NT2/D1 (cell line): ENCODE data around the gene RBP5.

Experiments
- DNase-seq: peaks from one replicate; pipeline ENCODE4 v3.0.0-alpha.2; 2011; ENCODE audit warnings: low read depth, low spot score
- H3K27me3 ChIP-seq: 2 replicates; pipeline ENCODE4 v1.6.0; 2011; ENCODE audit warnings: mild to moderate bottlenecking; ENCODE audit not compliant: insufficient read length, insufficient read depth
- H3K36me3 ChIP-seq: 2 replicates; pipeline ENCODE4 v1.6.1; 2011; ENCODE audit warnings: mild to moderate bottlenecking, low read length, mixed read lengths; ENCODE audit not compliant: insufficient read depth, insufficient read length
- H3K4me1 ChIP-seq: 2 replicates; pipeline ENCODE4 v1.5.1; 2011; ENCODE audit not compliant: insufficient read depth, insufficient read length
- H3K4me3 ChIP-seq: 2 replicates; pipeline ENCODE4 v1.5.1; 2011; ENCODE audit warnings: low read depth; ENCODE audit not compliant: insufficient read length
- H3K9ac ChIP-seq: 2 replicates; pipeline ENCODE4 v1.6.0; 2011; ENCODE audit warnings: low read depth; ENCODE audit not compliant: insufficient read length
- H3K9me3 ChIP-seq: 2 replicates; pipeline ENCODE4 v1.5.1; 2011; ENCODE audit warnings: mild to moderate bottlenecking, low read length; ENCODE audit not compliant: insufficient read depth
- SUZ12 ChIP-seq: IDR thresholded peaks from 2 replicates; pipeline ENCODE4 v1.6.1; 2011; ENCODE audit not compliant: insufficient read length, insufficient read depth; ENCODE audit errors: extremely low read depth
- YY1 ChIP-seq: IDR thresholded peaks from 2 replicates; pipeline ENCODE4 v1.6.1; 2011; ENCODE audit not compliant: insufficient read length, insufficient read depth
- ZNF274 ChIP-seq: IDR thresholded peaks from 2 replicates; pipeline ENCODE4 v1.6.1; 2011; ENCODE audit warnings: mild to moderate bottlenecking, low read depth, low read length

Gene RBP5

GRCh38 chr12:7122811-7123769, 5.6 kb downstream of the RBP5 start:
- peaks cover 5% of the 10 kb centered on the region for H3K36me3 ChIP-seq
- no peak overlapping the region for H3K4me3 ChIP-seq
- H3K27me3 ChIP-seq = peaks cover under 1% of the 10 kb centered on the region
- no peak for DNase-seq
- H3K9me3 ChIP-seq = no peaks in the 10 kb centered on the region
- no peak overlapping the region for H3K9ac ChIP-seq
- TF ChIP-seq SUZ12 = no peak
- TF ChIP-seq ZNF274 = no peak
- no peak for TF ChIP-seq YY1
- H3K4me1 ChIP-seq = peaks cover 13% of the 10 kb centered on the region

- DNase-seq = no peak
- H3K4me1 ChIP-seq = peaks cover 10% of the 10 kb centered on the region
- H3K9me3 ChIP-seq = no peaks in the 10 kb centered on the region
- peaks cover 19% of the 10 kb centered on the region for H3K36me3 ChIP-seq
- no peaks in the 10 kb centered on the region for H3K27me3 ChIP-seq
- no peak overlapping the region for H3K9ac ChIP-seq
- no peak for TF ChIP-seq SUZ12
- TF ChIP-seq YY1 = no peak
- H3K4me3 ChIP-seq = no peak overlapping the region
Observed at GRCh38 chr12:7121324-7121723, 7.4 kb downstream of the RBP5 start.

DNA sequence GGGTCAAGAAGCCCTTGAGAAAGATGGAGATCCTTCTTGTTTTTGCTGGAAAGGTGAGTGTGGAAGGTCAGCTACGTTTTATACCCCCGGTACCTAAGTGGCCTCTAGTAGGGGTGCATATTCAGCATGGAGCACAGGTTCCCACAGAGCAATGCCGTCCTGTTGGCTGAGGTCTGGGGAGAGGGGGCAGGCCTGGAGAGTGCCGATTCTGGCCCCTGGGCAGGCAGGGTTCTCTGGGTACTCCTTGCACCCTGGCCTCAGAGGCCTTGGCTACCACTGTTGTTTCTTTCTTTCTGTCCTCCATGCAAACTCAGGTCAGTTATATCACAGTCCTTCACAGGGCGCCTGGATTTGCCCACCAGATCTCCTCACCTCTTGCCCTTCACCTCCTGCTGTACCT, 8.5 kb downstream of the RBP5 start:
- H3K36me3 ChIP-seq = peaks cover 26% of the 10 kb centered on the region
- H3K4me1 ChIP-seq = peaks cover 10% of the 10 kb centered on the region
- H3K4me3 ChIP-seq = no peak overlapping the region
- H3K27me3 ChIP-seq = no peaks in the 10 kb centered on the region
- H3K9me3 ChIP-seq = no peaks in the 10 kb centered on the region
- TF ChIP-seq SUZ12 (no peak), YY1 (no peak), ZNF274 (no peak)
- H3K9ac ChIP-seq = no peak overlapping the region
- DNase-seq = no peak

- Histone ChIP-seq H3K9me3 (no peaks in the 10 kb centered on the region), H3K9ac (no peak overlapping the region), H3K4me3 (no peak overlapping the region), H3K36me3 (peaks cover 37% of the 10 kb centered on the region), H3K4me1 (peaks cover 4% of the 10 kb centered on the region), H3K27me3 (no peaks in the 10 kb centered on the region)
- no peak for DNase-seq
- TF ChIP-seq SUZ12 (no peak), YY1 (no peak), ZNF274 (no peak)
Observed at GRCh38 chr12:7118881-7119280, 9.8 kb downstream of the RBP5 start.

DNA sequence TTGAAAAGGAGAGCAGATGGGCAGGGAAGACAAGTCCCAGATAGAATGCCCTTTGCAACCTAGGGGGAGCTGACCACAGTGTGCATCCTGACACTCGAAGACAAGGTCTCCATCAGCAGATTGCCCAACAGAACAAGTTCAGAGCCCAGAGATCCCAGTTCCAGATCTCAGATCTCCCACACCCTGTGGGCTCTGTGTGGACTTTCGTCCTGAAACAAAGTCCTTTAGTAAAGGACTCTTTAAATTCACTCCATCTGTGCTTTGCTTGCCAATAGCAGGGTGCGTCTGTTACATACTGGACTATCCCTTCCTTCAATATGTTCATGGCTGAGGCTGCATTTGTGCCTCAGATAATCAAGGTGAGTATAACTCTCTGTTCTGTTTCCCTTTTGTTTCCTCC, 11.0 kb downstream of the RBP5 start:
- Histone ChIP-seq H3K36me3 (peaks cover 39% of the 10 kb centered on the region), H3K4me3 (no peak overlapping the region), H3K9ac (no peak overlapping the region), H3K4me1 (peaks cover 5% of the 10 kb centered on the region), H3K27me3 (peaks cover 2% of the 10 kb centered on the region), H3K9me3 (no peaks in the 10 kb centered on the region)
- no peak for DNase-seq
- TF ChIP-seq YY1 (no peak), ZNF274 (no peak), SUZ12 (no peak)

GRCh38 chr12:7116916-7117315, 11.8 kb downstream of the RBP5 start:
- Histone ChIP-seq H3K4me3 (no peak overlapping the region), H3K27me3 (peaks cover 3% of the 10 kb centered on the region), H3K9me3 (no peaks in the 10 kb centered on the region), H3K36me3 (peaks cover 39% of the 10 kb centered on the region), H3K4me1 (peaks cover 5% of the 10 kb centered on the region), H3K9ac (no peak overlapping the region)
- no peak for TF ChIP-seq SUZ12
- TF ChIP-seq ZNF274 = no peak
- no peak for TF ChIP-seq YY1
- no peak for DNase-seq

- no peak for DNase-seq
- no peak for TF ChIP-seq SUZ12
- no peak for TF ChIP-seq ZNF274
- no peak for TF ChIP-seq YY1
- Histone ChIP-seq H3K9me3 (no peaks in the 10 kb centered on the region), H3K4me1 (peaks cover 5% of the 10 kb centered on the region), H3K4me3 (no peak overlapping the region), H3K9ac (no peak overlapping the region), H3K27me3 (peaks cover 6% of the 10 kb centered on the region), H3K36me3 (peaks cover 42% of the 10 kb centered on the region)
Observed at GRCh38 chr12:7116196-7116595, 12.5 kb downstream of the RBP5 start.

GRCh38 chr12:7114851-7115250, 13.8 kb downstream of the RBP5 start:
- Histone ChIP-seq H3K9me3 (no peaks in the 10 kb centered on the region), H3K27me3 (peaks cover 8% of the 10 kb centered on the region), H3K9ac (no peak overlapping the region), H3K4me3 (no peak overlapping the region), H3K36me3 (peaks cover 45% of the 10 kb centered on the region), H3K4me1 (peaks cover 5% of the 10 kb centered on the region)
- DNase-seq = no peak
- TF ChIP-seq ZNF274 (no peak), SUZ12 (no peak), YY1 (no peak)
